ENCODE results near the gene PANX2. TPM values are rescaled to one million over a fixed set of nuclear protein-coding genes. Genes with fewer than 3 reads are reported as not detected.

PANX2 gene
- 0.39 and 0.87 TPM in 2 replicates for total RNA-seq

GRCh38 chr22:50170453-50171318 is at the start of gene PANX2:
Gene PANX2 (plus strand): TSS chr22:50170731. CDS start chr22:50170731, 0 bp downstream.

GRCh38 chr22:50185375-50186087 is 15.0 kb downstream of the PANX2 start, which contains the start of gene TRABD:
Gene TRABD (plus strand): TSS chr22:50185913. CDS start chr22:50193061, 7,148 bp downstream.

GRCh38 chr22:50200461-50201190 is 30.1 kb downstream of the PANX2 start, which contains the start of gene SELENOO:
Gene SELENOO (plus strand): TSS chr22:50201011. CDS start chr22:50201037, 26 bp downstream.

Other genes with a start within 250 kb of the PANX2 start
- gene PIM3, start 210.0 kb upstream of the PANX2 start, total RNA-seq, result 118 and 122 TPM in 2 replicates
- under 0.01 TPM in 1 of 2 replicates, not detected in the other for gene IL17REL, start 158.0 kb upstream of the PANX2 start, total RNA-seq
- not detected in 2 replicates for gene TTLL8, start 112.4 kb upstream of the PANX2 start, total RNA-seq
- gene MLC1, start 85.3 kb upstream of the PANX2 start, total RNA-seq, result not detected in 2 replicates
- 5.2 and 6.7 TPM in 2 replicates for gene MOV10L1, start 80.7 kb upstream of the PANX2 start, total RNA-seq
- gene TRABD, start 15.2 kb downstream of the PANX2 start, total RNA-seq, result 38.4 and 42.3 TPM in 2 replicates
- 20.2 and 20.3 TPM in 2 replicates for gene SELENOO, start 30.3 kb downstream of the PANX2 start, total RNA-seq
- gene TUBGCP6, start 74.3 kb downstream of the PANX2 start, total RNA-seq, result 19.9 and 21.1 TPM in 2 replicates
- gene HDAC10, start 80.5 kb downstream of the PANX2 start, total RNA-seq, result 18.3 and 31.2 TPM in 2 replicates
- gene MAPK12, start 91.0 kb downstream of the PANX2 start, total RNA-seq, result 53.5 and 56.0 TPM in 2 replicates
- gene MAPK11, start 99.6 kb downstream of the PANX2 start, total RNA-seq, result 28.7 and 36.6 TPM in 2 replicates
- 68.6 and 71.5 TPM in 2 replicates for gene PLXNB2, start 136.9 kb downstream of the PANX2 start, total RNA-seq
- 3.0 and 3.4 TPM in 2 replicates for gene DENND6B, start 156.3 kb downstream of the PANX2 start, total RNA-seq
- 39.8 and 41.1 TPM in 2 replicates for gene PPP6R2, start 172.6 kb downstream of the PANX2 start, total RNA-seq